ENCODE results near the gene ZNF25. TPM values are rescaled to one million over a fixed set of nuclear protein-coding genes. Genes with fewer than 3 reads are reported as not detected.

Gene ZNF25
- total and polyA plus RNA-seq, 2 experiments from 2014 or later = 0.23 to 0.76 TPM

- TF ChIP-seq ZNF462 (CRISPR knock-in tag; IDR thresholded peaks at IDR 0.05) = no peak
- no peak for TF ChIP-seq JUNB (IDR thresholded peaks at IDR 0.05; ENCODE audit: unreplicated experiment)
- TF ChIP-seq ZNF114 (CRISPR knock-in tag; IDR thresholded peaks at IDR 0.05) = no peak
- TF ChIP-seq ZNF331 (CRISPR knock-in tag; IDR thresholded peaks at IDR 0.05; ENCODE audit: low read depth) = no peak
- no peak for TF ChIP-seq EZH2 (IDR thresholded peaks at IDR 0.05; ENCODE audit: low read depth, unreplicated experiment)
- no peak for TF ChIP-seq STAT1 (IDR thresholded peaks at IDR 0.05; ENCODE audit: unreplicated experiment)
- no peak for TF ChIP-seq NANOG (IDR thresholded peaks at IDR 0.05; ENCODE audit: borderline replicate concordance)
- TF ChIP-seq EZH2phosphoT487 (IDR thresholded peaks at IDR 0.05; ENCODE audit: unreplicated experiment) = no peak
These were observed 395 bp upstream of the ZNF25 start (continued) for GRCh38 chr10:37976880-37977203.

DNA sequence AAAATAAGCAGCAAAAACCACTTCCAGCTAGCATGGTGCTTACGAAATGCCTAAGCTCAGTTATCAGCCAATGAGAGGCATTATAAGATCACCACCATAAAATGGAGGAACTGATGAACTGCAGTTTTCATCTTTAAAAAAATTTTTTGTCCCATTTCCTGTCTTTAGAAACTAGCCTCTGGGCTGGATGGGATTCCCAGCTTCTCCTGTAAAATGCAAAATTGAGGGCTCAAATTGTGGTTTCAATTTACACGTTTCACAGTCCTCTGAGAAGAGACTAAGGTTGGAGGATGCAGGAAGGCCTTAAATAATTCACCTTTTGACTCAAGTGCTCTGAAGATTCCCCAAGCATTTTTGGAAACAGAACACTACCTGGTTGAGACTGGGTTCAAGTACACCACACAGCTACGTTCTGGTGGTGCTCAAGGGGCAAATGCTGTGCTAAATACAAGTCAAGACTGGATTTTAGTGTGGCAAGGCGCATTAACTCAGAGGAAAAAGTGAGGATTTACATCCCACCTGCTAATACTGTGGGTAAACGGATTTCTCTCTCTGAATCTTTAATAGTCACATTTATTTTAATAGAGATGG lies 951 bp downstream of the ZNF25 start:
- Histone ChIP-seq H3K4me3 (peak overlapping the region; percentile 63), H3K4me2 (peak overlapping the region; percentile 87), H3K36me3 (ENCODE audit: insufficient read depth) (no peaks in the 10 kb centered on the region), H3K27me3 (ENCODE audit: insufficient read depth) (no peaks in the 10 kb centered on the region), H3K4me1 (ENCODE audit: insufficient read depth) (no peaks in the 10 kb centered on the region), H3K79me2 (replicated peaks; ENCODE audit: insufficient read depth) (no peaks in the 10 kb centered on the region), H3F3A (replicated peaks; ENCODE audit: low read depth) (no peaks in the 10 kb centered on the region), H3K27ac (ENCODE audit: low read depth) (peak overlapping the region; percentile 40; the same call in 1 of the 2 replicates), H4K20me1 (replicated peaks; ENCODE audit: insufficient read depth) (no peaks in the 10 kb centered on the region), H2AFZ (peak overlapping the region; percentile 98), H3K9me2 (ENCODE audit: insufficient read depth) (no peaks in the 10 kb centered on the region)
- Mint-ChIP-seq H3K36me3 (ENCODE audit: low read depth) (peaks cover 13% of the 10 kb centered on the region; the same call in 2 of the 3 replicates), H3K4me1 (no peaks in the 10 kb centered on the region; the same call in 2 of the 3 replicates), H3K4me3 (peak overlapping the region; percentile 86), H3K9me3 (peaks cover 67% of the 10 kb centered on the region), H3K27me3 (ENCODE audit: insufficient read depth, low read depth, poor library complexity) (no peaks in the 10 kb centered on the region), H3K27ac (peak overlapping the region; percentile 88; the same call in 1 of the 2 replicates)
- DNase-seq (ENCODE audit: low spot score) (peak; percentile 0), ATAC-seq (no peak)
- TF ChIP-seq POLR2AphosphoS5 (IDR thresholded peaks at IDR 0.05; ENCODE audit: low read depth) = no peak
- no peak for TF ChIP-seq EZH2phosphoT487 (IDR thresholded peaks at IDR 0.05; ENCODE audit: unreplicated experiment)
- TF ChIP-seq EZH2 (IDR thresholded peaks at IDR 0.05; ENCODE audit: low read depth, unreplicated experiment) = no peak
- no peak for TF ChIP-seq ZNF462 (CRISPR knock-in tag; IDR thresholded peaks at IDR 0.05)
- TF ChIP-seq NANOG (IDR thresholded peaks at IDR 0.05; ENCODE audit: borderline replicate concordance) = no peak
- no peak for TF ChIP-seq STAT1 (IDR thresholded peaks at IDR 0.05; ENCODE audit: unreplicated experiment)

Measured in GM23338 (cell line).